IgD-negative memory B cell (primary cell): ENCODE measurements around the gene UTF1. TPM values are rescaled to one million over a fixed set of nuclear protein-coding genes. Genes with fewer than 3 reads are reported as not detected.
"Not testable (repeated sequence)": the region's sequence is repeated elsewhere in the genome, so short reads cannot be mapped to it uniquely, and the experiment has no call there.

Source experiments
- H3K27ac Mint-ChIP-seq, 3 donors: one replicate each; pipeline ENCODE4 v1.8.0; 2020 to 2022; ENCODE audit warnings: mild to moderate bottlenecking in 3 of 3, mixed read lengths in 3 of 3, moderate library complexity in 1 of 3
- H3K27me3 Mint-ChIP-seq: one replicate; pipeline ENCODE4 v1.8.0; 2021; ENCODE audit warnings: mixed read lengths
- H3K36me3 Mint-ChIP-seq: one replicate; pipeline ENCODE4 v1.8.0; 2020; ENCODE audit warnings: mild to moderate bottlenecking, mixed read lengths
- H3K4me1 Mint-ChIP-seq, 3 donors: one replicate each; pipeline ENCODE4 v1.8.0; 2020 to 2022; ENCODE audit warnings: mixed read lengths in 3 of 3, mild to moderate bottlenecking in 1 of 3
- H3K4me3 Mint-ChIP-seq, 4 donors: one replicate each; pipeline ENCODE4 v1.8.0; 2020 to 2022; ENCODE audit warnings: mild to moderate bottlenecking in 4 of 4, mixed read lengths in 4 of 4, moderate library complexity in 3 of 4
- H3K9me3 Mint-ChIP-seq, 3 donors: one replicate each; pipeline ENCODE4 v1.8.0; 2020 to 2021; ENCODE audit warnings: mixed read lengths in 3 of 3, mild to moderate bottlenecking in 1 of 3
- polyA plus RNA-seq: library from polyadenylated mRNA; unstranded; fragments of 300-500 nt; fragmentation: Illumina TruSeq; gene quantifications from one replicate; pipeline ENCODE4 v1.2.3, GENCODE V29; 2021

UTF1 gene
- polyA plus RNA-seq, 1 donor from 2014 or later, result not detected

DNA sequence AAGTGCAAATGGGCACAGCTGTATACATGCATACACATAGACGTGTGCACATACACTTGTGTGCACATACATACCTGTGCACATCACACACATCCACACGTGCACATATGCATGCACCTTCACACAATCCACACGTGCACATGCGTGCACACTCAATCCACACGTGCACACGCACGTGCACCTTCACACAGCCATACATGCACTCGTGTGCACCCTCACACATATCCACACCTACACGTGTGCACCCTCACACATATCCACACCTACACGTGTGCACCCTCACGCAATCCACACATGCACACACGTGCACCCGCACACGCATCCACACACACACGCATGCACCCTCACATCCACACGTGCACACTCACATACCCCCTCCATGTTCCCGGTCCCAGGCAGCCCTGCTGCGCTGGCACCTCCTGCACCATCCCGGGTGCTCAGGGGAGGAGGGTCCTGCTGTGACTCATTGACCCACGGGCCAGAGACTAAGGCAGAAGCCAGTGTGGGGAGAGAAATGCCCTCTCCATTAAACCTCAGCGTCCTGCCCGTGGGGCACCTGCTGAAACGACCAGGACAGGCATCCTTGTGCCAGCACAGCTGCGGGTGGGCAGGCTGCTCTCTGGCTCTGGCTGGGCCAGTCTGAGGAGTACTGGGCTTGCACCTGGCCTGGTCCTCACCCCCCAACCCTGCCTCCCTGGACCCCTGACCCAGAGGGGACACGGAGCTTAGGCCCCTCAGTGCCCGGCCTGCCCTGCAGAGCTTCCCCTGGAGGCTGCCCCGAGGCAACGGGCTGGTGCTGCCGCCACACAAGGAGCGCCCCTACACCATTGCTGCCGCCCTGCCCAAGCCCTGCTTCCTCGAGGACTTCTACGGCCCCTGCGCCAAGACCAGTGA is 17.8 kb upstream of the UTF1 start:
- H3K4me1 Mint-ChIP-seq, result no peaks in the 10 kb centered on the region
- peaks cover 4% of the 10 kb centered on the region for H3K27me3 Mint-ChIP-seq
- no peaks in the 10 kb centered on the region for H3K36me3 Mint-ChIP-seq
- H3K4me3 Mint-ChIP-seq, result no peak overlapping the region
- H3K27ac Mint-ChIP-seq, result no peak overlapping the region
- peaks cover 0 to 3% (median 0%) of the 10 kb centered on the region in 3 donors for H3K9me3 Mint-ChIP-seq

- H3K4me1 Mint-ChIP-seq, result no peaks in the 10 kb centered on the region
- H3K9me3 Mint-ChIP-seq, result peaks cover 0 to 3% (median 0%) of the 10 kb centered on the region in 3 donors
- no peaks in the 10 kb centered on the region for H3K36me3 Mint-ChIP-seq
- H3K4me3 Mint-ChIP-seq, result no peak overlapping the region
- H3K27ac Mint-ChIP-seq, result peak overlapping the region in 1 of 3 donors; percentile 19
- H3K27me3 Mint-ChIP-seq, result peaks cover 4% of the 10 kb centered on the region
These were observed 17.0 kb upstream of the UTF1 start for GRCh38 chr10:133212853-133213494.

- H3K9me3 Mint-ChIP-seq, result peaks cover 0 to 3% (median 0%) of the 10 kb centered on the region in 3 donors
- peaks cover 4% of the 10 kb centered on the region for H3K27me3 Mint-ChIP-seq
- no peak overlapping the region for H3K4me3 Mint-ChIP-seq
- H3K27ac Mint-ChIP-seq, result peak overlapping the region in 2 of 3 donors; percentile 19 to 53
- H3K36me3 Mint-ChIP-seq, result no peaks in the 10 kb centered on the region
- H3K4me1 Mint-ChIP-seq, result no peaks in the 10 kb centered on the region
These were observed 16.2 kb upstream of the UTF1 start for GRCh38 chr10:133213641-133214467.

DNA sequence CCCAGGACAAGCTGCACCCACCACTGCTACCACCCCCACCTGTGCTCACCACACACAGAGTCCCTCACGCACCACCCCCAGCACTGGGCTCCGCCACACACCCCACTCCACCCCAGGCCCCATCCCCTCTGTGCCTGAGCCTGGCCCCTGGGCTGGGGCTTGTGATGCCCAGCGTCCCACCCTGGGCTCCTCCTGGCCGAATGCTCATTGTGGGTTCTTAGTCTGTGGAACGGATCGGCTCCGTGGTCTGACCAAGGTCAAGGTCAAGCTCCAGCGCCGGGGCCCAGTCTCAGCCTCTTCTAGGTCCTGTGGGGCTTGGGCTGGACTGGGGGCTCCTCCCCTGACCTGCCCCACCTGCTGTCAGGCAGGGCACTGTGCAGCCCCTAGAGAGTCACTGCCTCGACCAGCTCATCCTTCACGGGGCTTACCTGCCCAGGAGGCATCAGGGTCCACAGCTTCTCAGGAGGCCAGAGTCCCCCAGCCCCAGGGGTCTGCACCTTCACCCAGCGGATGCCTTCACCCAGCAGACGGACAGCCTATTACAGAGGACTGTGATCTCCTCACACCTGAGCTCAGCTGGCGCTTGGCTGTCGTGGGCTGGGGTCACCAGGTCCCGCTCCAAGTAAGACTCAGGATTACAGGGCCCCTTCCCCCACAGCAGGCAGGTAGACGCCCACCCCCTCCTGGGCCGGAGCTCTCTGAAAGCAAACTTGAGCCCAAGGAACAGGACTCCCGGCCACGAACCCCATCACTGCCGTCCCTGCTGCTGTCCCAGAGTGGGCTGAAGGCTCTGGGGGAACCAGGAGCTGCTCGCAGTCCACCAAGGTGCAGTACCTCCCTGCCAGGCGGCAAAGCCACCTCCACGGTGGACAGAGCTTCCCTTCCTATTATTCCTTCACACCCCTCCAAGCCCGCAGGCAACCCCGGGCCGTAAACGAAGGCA is 15.3 kb upstream of the UTF1 start:
- Mint-ChIP-seq H3K27ac (peak overlapping the region in 2 of 3 donors; percentile 53 to 78), H3K36me3 (no peaks in the 10 kb centered on the region), H3K4me3 (no peak overlapping the region), H3K9me3 (peaks cover 0 to 3% (median 0%) of the 10 kb centered on the region in 3 donors), H3K27me3 (peaks cover 4% of the 10 kb centered on the region), H3K4me1 (no peaks in the 10 kb centered on the region)

DNA sequence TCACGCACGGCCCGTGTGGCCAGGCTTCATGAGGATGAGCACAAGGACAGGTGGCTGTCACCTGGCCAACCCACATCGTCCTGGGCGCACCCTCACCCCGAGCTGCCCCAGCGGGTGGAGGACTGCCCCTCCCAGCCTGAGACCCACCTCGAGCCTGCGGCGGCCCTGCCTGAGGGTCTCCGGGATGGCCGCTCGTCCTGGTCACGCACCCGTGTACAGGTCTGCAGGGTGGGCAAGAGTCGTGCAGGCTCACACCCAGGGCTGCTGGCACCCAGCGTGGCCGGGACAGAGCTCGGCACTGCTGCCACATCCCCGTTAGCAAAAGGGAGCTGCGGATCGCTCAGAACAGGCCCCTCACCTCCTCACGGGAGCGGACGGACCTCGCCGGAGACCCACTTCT is 14.4 kb upstream of the UTF1 start:
- Mint-ChIP-seq H3K27ac (no peak overlapping the region), H3K27me3 (peaks cover 4% of the 10 kb centered on the region), H3K36me3 (no peaks in the 10 kb centered on the region), H3K4me1 (no peaks in the 10 kb centered on the region), H3K4me3 (no peak overlapping the region), H3K9me3 (peaks cover 0 to 3% (median 0%) of the 10 kb centered on the region in 3 donors)

- H3K27me3 Mint-ChIP-seq, result peaks cover 4% of the 10 kb centered on the region
- H3K4me1 Mint-ChIP-seq, result no peaks in the 10 kb centered on the region
- H3K9me3 Mint-ChIP-seq, result peaks cover 0 to 3% (median 0%) of the 10 kb centered on the region in 3 donors
- no peak overlapping the region for H3K4me3 Mint-ChIP-seq
- H3K27ac Mint-ChIP-seq, result no peak overlapping the region
- H3K36me3 Mint-ChIP-seq, result no peaks in the 10 kb centered on the region
These were observed 13.2 kb upstream of the UTF1 start for GRCh38 chr10:133216776-133217175.

- Mint-ChIP-seq H3K4me3 (no peak overlapping the region), H3K4me1 (no peaks in the 10 kb centered on the region), H3K9me3 (no peaks in the 10 kb centered on the region), H3K36me3 (no peaks in the 10 kb centered on the region), H3K27me3 (no peaks in the 10 kb centered on the region), H3K27ac (no peak overlapping the region)
These were observed 12.0 kb upstream of the UTF1 start for GRCh38 chr10:133217800-133218589.

DNA sequence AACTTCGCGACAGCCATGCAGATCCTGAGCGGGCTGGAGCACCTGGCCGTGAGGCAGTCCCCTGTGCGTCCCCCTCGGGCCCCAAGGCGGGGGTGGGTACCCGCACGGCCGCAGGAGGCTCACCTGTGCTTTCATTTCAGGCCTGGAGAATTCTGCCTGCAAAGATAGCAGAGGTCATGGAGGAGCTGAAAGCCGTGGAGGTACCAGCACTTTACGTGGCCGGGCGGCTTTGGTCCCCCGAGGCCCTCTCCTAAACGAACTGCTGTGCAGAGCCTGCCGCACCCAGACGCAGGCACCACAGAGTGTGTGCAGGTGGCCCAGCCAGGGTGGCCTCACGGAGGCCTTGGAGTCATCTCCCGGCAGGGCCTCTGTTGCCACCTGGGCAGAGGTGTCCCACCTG is 11.1 kb upstream of the UTF1 start:
- Mint-ChIP-seq H3K27ac (no peak overlapping the region), H3K4me1 (no peaks in the 10 kb centered on the region), H3K36me3 (no peaks in the 10 kb centered on the region), H3K4me3 (no peak overlapping the region), H3K9me3 (no peaks in the 10 kb centered on the region), H3K27me3 (no peaks in the 10 kb centered on the region)

DNA sequence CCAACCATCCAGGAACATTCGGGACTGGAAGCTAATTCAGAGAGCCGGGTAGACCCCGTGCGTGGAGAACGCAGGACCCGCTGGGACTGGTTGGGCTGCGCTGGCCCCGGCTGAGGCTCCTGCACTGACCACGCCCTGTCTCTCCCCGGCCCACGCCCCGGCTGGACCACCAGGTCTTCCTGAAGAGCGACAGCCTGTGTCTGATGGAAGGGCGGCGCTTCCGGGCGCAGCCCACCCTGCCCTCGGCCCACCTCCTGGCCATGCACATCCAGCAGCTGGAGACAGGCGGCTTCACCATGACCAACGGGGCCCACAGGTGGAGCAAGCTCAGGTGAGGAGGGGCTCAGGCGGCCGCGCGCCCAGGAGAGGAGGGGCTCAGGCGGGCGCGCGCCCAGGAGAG is 10.2 kb upstream of the UTF1 start:
- Mint-ChIP-seq H3K36me3 (no peaks in the 10 kb centered on the region), H3K4me3 (no peak overlapping the region), H3K4me1 (no peaks in the 10 kb centered on the region), H3K27me3 (peaks cover 6% of the 10 kb centered on the region), H3K27ac (no peak overlapping the region), H3K9me3 (no peaks in the 10 kb centered on the region)

- H3K27ac Mint-ChIP-seq, result no peak overlapping the region
- no peaks in the 10 kb centered on the region for H3K36me3 Mint-ChIP-seq
- no peak overlapping the region for H3K4me3 Mint-ChIP-seq
- peaks cover 0 to 7% (median 4%) of the 10 kb centered on the region in 3 donors for H3K4me1 Mint-ChIP-seq
- no peaks in the 10 kb centered on the region for H3K9me3 Mint-ChIP-seq
- H3K27me3 Mint-ChIP-seq, result peaks cover 13% of the 10 kb centered on the region
These were observed 8.7 kb upstream of the UTF1 start for GRCh38 chr10:133221331-133221730.

DNA sequence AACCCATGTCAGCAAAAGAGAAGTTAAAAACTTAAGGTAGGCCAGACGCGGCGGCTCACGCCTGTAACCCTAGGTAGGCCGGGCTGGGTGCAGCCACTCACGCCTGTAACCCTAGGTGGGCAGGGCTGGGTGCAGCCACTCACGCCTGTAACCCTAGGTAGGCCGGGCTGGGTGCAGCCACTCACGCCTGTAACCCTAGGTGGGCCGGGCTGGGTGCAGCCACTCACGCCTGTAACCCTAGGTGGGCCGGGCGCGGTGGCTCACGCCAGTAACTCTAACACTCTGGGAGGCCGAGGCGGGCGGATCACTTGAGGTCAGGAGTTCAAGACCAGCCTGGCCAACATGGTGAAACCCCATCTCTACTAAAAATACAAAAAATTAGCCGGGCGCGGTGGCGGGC is 8.3 kb upstream of the UTF1 start:
- H3K27ac Mint-ChIP-seq, H3K4me1 Mint-ChIP-seq, H3K4me3 Mint-ChIP-seq, H3K9me3 Mint-ChIP-seq, H3K36me3 Mint-ChIP-seq: not testable (repeated sequence)
- H3K27me3 Mint-ChIP-seq, result peaks cover 17% of the 10 kb centered on the region

DNA sequence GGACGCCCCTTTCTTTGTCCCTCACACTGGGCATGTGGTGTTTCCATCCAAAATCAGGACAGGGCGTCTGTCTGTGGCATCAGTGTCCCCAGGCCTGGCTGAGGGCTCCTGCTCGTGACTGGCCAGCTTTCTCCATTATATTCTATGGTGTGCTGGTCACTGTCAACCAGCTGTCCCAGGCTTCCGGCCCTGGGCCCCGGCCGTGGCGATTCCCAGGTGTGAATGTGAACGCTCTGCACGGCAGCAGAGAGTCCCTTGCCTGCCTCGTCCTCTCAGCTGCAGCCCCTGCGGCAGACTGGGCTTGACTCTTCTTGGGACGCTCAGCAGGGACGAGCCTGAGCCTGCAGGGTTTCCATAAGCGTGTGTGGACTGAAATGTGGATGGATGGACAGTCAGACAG is 5.9 kb upstream of the UTF1 start:
- Mint-ChIP-seq H3K36me3 (no peaks in the 10 kb centered on the region), H3K4me3 (no peak overlapping the region), H3K27me3 (peaks cover 25% of the 10 kb centered on the region), H3K4me1 (peaks cover 0 to 9% (median 8%) of the 10 kb centered on the region in 3 donors), H3K9me3 (peaks cover 0 to 1% (median 0%) of the 10 kb centered on the region in 3 donors), H3K27ac (no peak overlapping the region)

GRCh38 chr10:133224756-133225372 is 5.2 kb upstream of the UTF1 start:
- Mint-ChIP-seq H3K27me3 (peaks cover 30% of the 10 kb centered on the region), H3K4me3 (no peak overlapping the region)

More at GRCh38 chr10:133224756-133225372, 5.2 kb upstream of the UTF1 start:
- Mint-ChIP-seq H3K27ac (no peak overlapping the region), H3K4me1 (peaks cover 0 to 12% (median 11%) of the 10 kb centered on the region in 3 donors), H3K9me3 (peaks cover 0 to 4% (median 0%) of the 10 kb centered on the region in 3 donors), H3K36me3 (no peaks in the 10 kb centered on the region)
